H1 (cell line): ENCODE measurements around the gene DRD5. TPM values are rescaled to one million over a fixed set of nuclear protein-coding genes. Genes with fewer than 3 reads are reported as not detected.

ENCODE experiments used
- CTCF ChIA-PET: fragments of 300-600 bp; sonication (Branson Sonifier 250); formaldehyde crosslinking; loops from one replicate; lab custom pipeline; 2021; ENCODE audit not compliant: partially characterized antibody; lab: Charles Lee
- POLR2A ChIA-PET: fragments of 300-600 bp; sonication (Branson Sonifier 250); formaldehyde crosslinking; loops from one replicate; lab custom pipeline; 2021; ENCODE audit warnings: inconsistent platforms; ENCODE audit not compliant: partially characterized antibody; lab: Charles Lee
- DNase-seq, 2 experiments: peaks; one replicate each; pipeline versions ENCODE4 v3.0.0 to v3.0.0-alpha.2; 2010 to 2022; ENCODE audit warnings: low spot score in 2 of 2, low read depth in 1 of 2, mixed read lengths in 1 of 2
- FAIRE-seq: peaks from 2 replicates; lab custom pipeline; 2011; peaks lifted over from hg19 to GRCh38; lab: Jason Lieb, UNC
- H2AFZ ChIP-seq: 2 replicates; pipeline ENCODE4 v1.8.1; 2012; ENCODE audit warnings: low read length, inconsistent platforms
- H2AK5ac ChIP-seq: 2 replicates; pipeline ENCODE4 v1.6.1; 2013; ENCODE audit warnings: low read depth, low read length
- H2BK120ac ChIP-seq: replicated peaks from 2 replicates; pipeline ENCODE3; 2013; ENCODE audit warnings: low read depth, low read length, inconsistent platforms
- H2BK12ac ChIP-seq: 2 replicates; pipeline ENCODE4 v1.6.1; 2013; ENCODE audit warnings: low read depth, low read length
- H2BK15ac ChIP-seq: 2 replicates; pipeline ENCODE4 v1.6.1; 2013; ENCODE audit warnings: low read length
- H2BK20ac ChIP-seq: 2 replicates; pipeline ENCODE4 v1.6.1; 2013; ENCODE audit warnings: low read length
- H2BK5ac ChIP-seq: 2 replicates; pipeline ENCODE4 v1.6.1; 2013; ENCODE audit warnings: low read depth, low read length
- H3K14ac ChIP-seq: 2 replicates; pipeline ENCODE4 v1.6.1; 2013; ENCODE audit warnings: inconsistent platforms; ENCODE audit not compliant: insufficient read length
- H3K18ac ChIP-seq: 2 replicates; pipeline ENCODE4 v1.6.1; 2013; ENCODE audit warnings: low read length; ENCODE audit errors: extremely low read depth
- H3K23ac ChIP-seq: 2 replicates; pipeline ENCODE4 v1.6.1; 2013; ENCODE audit warnings: inconsistent platforms; ENCODE audit not compliant: insufficient read length
- H3K23me2 ChIP-seq: 2 replicates; pipeline ENCODE4 v1.6.1; 2013; ENCODE audit warnings: low read depth, low read length
- H3K27ac ChIP-seq: 2 replicates; pipeline ENCODE4 v1.6.1; 2011; ENCODE audit warnings: low read depth, low read length, inconsistent platforms
- H3K27me3 ChIP-seq, 4 experiments: replicated peaks in 1 of 4; 1 replicate in 1 of 4; 2 replicates in 3 of 4; pipeline versions ENCODE4 v1.6.1 to v1.8.1; 2011 to 2013; ENCODE audit warnings: low read length in 3 of 4, mild to moderate bottlenecking in 3 of 4, inconsistent platforms in 2 of 4, mixed read lengths in 2 of 4, moderate library complexity in 1 of 4; ENCODE audit not compliant: control insufficient read depth in 3 of 4, insufficient read depth in 3 of 4; ENCODE audit errors: extremely low read depth in 1 of 4
- H3K36me3 ChIP-seq, 4 experiments: 2 replicates each; pipeline versions ENCODE4 v1.6.1 to v1.8.1; 2011 to 2013; ENCODE audit warnings: mild to moderate bottlenecking in 4 of 4, low read length in 3 of 4, moderate library complexity in 2 of 4, control low read depth in 1 of 4, inconsistent platforms in 1 of 4; ENCODE audit not compliant: insufficient read depth in 4 of 4, control insufficient read depth in 2 of 4
- H3K4ac ChIP-seq: replicated peaks from 2 replicates; pipeline ENCODE3; 2013; ENCODE audit warnings: low read length, low read depth, mixed read lengths, inconsistent platforms; ENCODE audit not compliant: insufficient read length
- H3K4me1 ChIP-seq, 4 experiments: replicated peaks in 1 of 4; 1 replicate in 1 of 4; 2 replicates in 3 of 4; pipeline versions ENCODE4 v1.6.1 to v1.8.1; 2011 to 2013; ENCODE audit warnings: low read length in 3 of 4, inconsistent platforms in 2 of 4, mixed read lengths in 1 of 4; ENCODE audit not compliant: insufficient read depth in 4 of 4, control insufficient read depth in 3 of 4
- H3K4me2 ChIP-seq, 2 experiments: 2 replicates each; pipeline versions ENCODE4 v1.6.1 to v1.8.1; 2011 to 2013; ENCODE audit warnings: low read depth in 2 of 2, low read length in 2 of 2, control low read depth in 1 of 2, inconsistent platforms in 1 of 2, mild to moderate bottlenecking in 1 of 2; ENCODE audit not compliant: insufficient read depth in 1 of 2
- H3K4me3 ChIP-seq, 4 experiments: fragments of 200-600, 300-600 bp in 1 of 4; sonication (generic), shearing (Covaris generic), sonication (Bioruptor Twin) in 1 of 4; 2 replicates each; pipeline versions ENCODE4 v1.5.1 to v1.8.1; 2011 to 2016; ENCODE audit warnings: low read length in 4 of 4, low read depth in 3 of 4, control low read depth in 2 of 4, inconsistent platforms in 2 of 4, mild to moderate bottlenecking in 2 of 4, mixed read lengths in 1 of 4, moderate library complexity in 1 of 4; ENCODE audit not compliant: insufficient read depth in 2 of 4; ENCODE audit errors: extremely low read depth in 1 of 4
- H3K56ac ChIP-seq: replicated peaks from 2 replicates; pipeline ENCODE3; 2013; ENCODE audit warnings: low read depth, mild to moderate bottlenecking, mixed read lengths, low read length, inconsistent platforms; ENCODE audit not compliant: insufficient read length
- H3K79me1 ChIP-seq: 2 replicates; pipeline ENCODE4 v1.6.1; 2013; ENCODE audit warnings: low read depth, low read length, control low read depth
- H3K79me2 ChIP-seq, 2 experiments: 2 replicates each; pipeline versions ENCODE4 v1.6.1 to v1.8.1; 2012 to 2013; ENCODE audit warnings: low read length in 2 of 2, mild to moderate bottlenecking in 2 of 2, inconsistent platforms in 1 of 2; ENCODE audit not compliant: insufficient read depth in 2 of 2, control insufficient read depth in 1 of 2
- H3K9ac ChIP-seq, 4 experiments: replicated peaks in 1 of 4; 1 replicate in 1 of 4; 2 replicates in 3 of 4; pipeline versions ENCODE4 v1.6.1 to v1.8.1; 2011 to 2013; ENCODE audit warnings: low read depth in 3 of 4, low read length in 3 of 4, control low read depth in 2 of 4, mild to moderate bottlenecking in 2 of 4, moderate library complexity in 2 of 4, inconsistent platforms in 1 of 4; ENCODE audit errors: extremely low read depth in 1 of 4
- H3K9me3 ChIP-seq, 2 experiments: 2 replicates each; pipeline versions ENCODE4 v1.6.1 to v1.8.1; 2012 to 2013; ENCODE audit warnings: mild to moderate bottlenecking in 2 of 2, moderate library complexity in 2 of 2, control low read depth in 1 of 2, inconsistent platforms in 1 of 2, low read depth in 1 of 2, low read length in 1 of 2, mixed read lengths in 1 of 2; ENCODE audit not compliant: insufficient read depth in 2 of 2
- H4K20me1 ChIP-seq, 2 experiments: replicated peaks in 1 of 2; 2 replicates each; pipeline versions ENCODE3 to v1.8.1; 2011 to 2013; ENCODE audit warnings: inconsistent platforms in 2 of 2, low read length in 2 of 2, mild to moderate bottlenecking in 1 of 2; ENCODE audit not compliant: insufficient read depth in 2 of 2, control insufficient read depth in 1 of 2
- H4K5ac ChIP-seq: 2 replicates; pipeline ENCODE4 v1.6.1; 2013; ENCODE audit warnings: low read length, low read depth, mixed read lengths, inconsistent platforms; ENCODE audit not compliant: insufficient read length
- H4K8ac ChIP-seq: 2 replicates; pipeline ENCODE4 v1.8.0; 2013; ENCODE audit warnings: mild to moderate bottlenecking, moderate library complexity, low read length, inconsistent platforms; ENCODE audit not compliant: insufficient read depth; ENCODE audit errors: extremely low read depth
- H4K91ac ChIP-seq: replicated peaks from 2 replicates; pipeline ENCODE3; 2013; ENCODE audit warnings: low read length, mixed read lengths, inconsistent platforms; ENCODE audit not compliant: insufficient read length
- CEBPB ChIP-seq: IDR thresholded peaks from 2 replicates; pipeline ENCODE4 v1.6.1; 2012; ENCODE audit warnings: low read depth, low read length
- CHD1 ChIP-seq: IDR thresholded peaks from 2 replicates; pipeline ENCODE4 v1.6.1; 2012; ENCODE audit warnings: low read depth, low read length, improper control_type of control experiment
- EP300 ChIP-seq, 2 experiments: IDR thresholded peaks; 1 replicate in 1 of 2; 2 replicates in 1 of 2; pipeline ENCODE4 v1.6.1; 2011 to 2012; ENCODE audit warnings: low read depth in 2 of 2, low read length in 2 of 2, mild to moderate bottlenecking in 2 of 2, borderline replicate concordance in 1 of 2, inconsistent platforms in 1 of 2, moderate library complexity in 1 of 2
- JUN ChIP-seq: IDR thresholded peaks from 2 replicates; pipeline ENCODE4 v1.6.1; 2011; ENCODE audit warnings: low read depth, mild to moderate bottlenecking, improper control_type of control experiment, low read length
- POLR2AphosphoS5 ChIP-seq: IDR thresholded peaks from 2 replicates; pipeline ENCODE4 v1.6.1; 2011; ENCODE audit warnings: low read depth, low read length
- RXRA ChIP-seq: IDR thresholded peaks from 2 replicates; pipeline ENCODE4 v1.6.1; 2011; ENCODE audit warnings: low read depth, mild to moderate bottlenecking, low read length, moderate library complexity; ENCODE audit not compliant: insufficient read depth
- SIRT6 ChIP-seq: IDR thresholded peaks from one replicate; pipeline ENCODE4 v1.7.1; 2012; ENCODE audit warnings: low read length, inconsistent platforms
- SRF ChIP-seq: IDR thresholded peaks from 2 replicates; pipeline ENCODE4 v1.6.1; 2011; ENCODE audit warnings: mild to moderate bottlenecking, low read depth, low read length, moderate library complexity
- TAF1 ChIP-seq: IDR thresholded peaks from 2 replicates; pipeline ENCODE4 v1.6.1; 2011; ENCODE audit warnings: mild to moderate bottlenecking, low read depth, low read length
- WGBS, 2 experiments: shearing (Covaris generic) in 1 of 2; methylation state at CpG; one replicate each; pipeline versions ENCODE4 v1.1.6 to v1.1.7; 2013 to 2015; ENCODE audit warnings: low lambda C conversion rate in 2 of 2, mixed read lengths in 2 of 2, inconsistent platforms in 1 of 2, low coverage in 1 of 2, missing lambda C conversion rate in 1 of 2; ENCODE audit not compliant: insufficient replicate concordance in 2 of 2, insufficient coverage in 1 of 2, insufficient read length in 1 of 2; ENCODE audit errors: extremely low coverage in 1 of 2, missing lambda C conversion rate in 1 of 2; 5-methylcytosine and 5-hydroxymethylcytosine counted together
- polyA plus RNA-seq, 7 experiments: library from polyadenylated mRNA; depleted of rRNA in 3 of 7; stranded (reverse) in 5 of 7; unstranded in 2 of 7; fragments of >200 nt in 5 of 7; fragments of 200-250 nt in 2 of 7; gene quantifications; 1 replicate in 5 of 7; 2 replicates in 1 of 7; 4 replicates in 1 of 7; pipeline versions ENCODE4 v1.2.1 to v1.2.3, GENCODE V29; 2011 to 2013; ENCODE audit warnings: missing spikeins in 2 of 7, mixed read lengths in 2 of 7
- total RNA-seq: library from RNA; stranded (reverse); fragmentation: NEBNext Ultra II Directional; extraction: Animal tissue kit (Norgen Biotek cat#: 25700); gene quantifications from 2 replicates; pipeline ENCODE4 v1.2.1, GENCODE V29; 2021

Gene DRD5
- total and polyA plus RNA-seq, 2 of the 8 experiments (the other 6 are each of a cell fraction or from before 2014, with no cell fraction given), result 0.11 to 0.21 TPM

DNA sequence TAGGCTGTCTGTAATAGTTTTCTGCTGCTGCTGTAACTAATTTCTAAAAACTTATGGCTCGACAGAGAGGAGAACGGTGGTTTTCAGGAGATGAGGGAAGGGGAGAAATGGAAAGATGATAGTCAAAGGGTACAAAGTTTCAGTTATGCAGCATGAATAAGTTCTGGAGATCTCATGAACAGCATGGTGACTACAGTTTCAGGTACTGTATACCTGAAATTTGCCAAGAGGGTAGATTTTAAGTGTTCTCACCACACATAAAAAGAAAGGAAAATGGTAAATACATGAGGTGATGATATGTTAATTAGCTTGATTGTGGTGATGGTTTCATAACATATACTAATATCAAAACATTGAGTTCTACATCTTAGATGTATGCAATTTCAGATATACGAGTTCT lies 34.9 kb downstream of the DRD5 start:
- ChIA-PET POLR2A (no interaction called here), CTCF (interaction anchor here (1.5 kb wide), 1 partner anchor 51 kb away, joined by 3 read pairs; no protein-coding TSS in a partner anchor)
- Histone ChIP-seq H3K23ac (no peak overlapping the region), H3K27ac (no peak overlapping the region), H4K8ac (no peak overlapping the region), H4K20me1 (no peaks in the 10 kb centered on the region), H3K79me1 (no peaks in the 10 kb centered on the region), H3K4ac (no peak overlapping the region), H4K5ac (no peak overlapping the region), H3K27me3 (no peaks in the 10 kb centered on the region), H2AK5ac (no peak overlapping the region), H4K91ac (no peak overlapping the region), H3K4me1 (no peaks in the 10 kb centered on the region), H3K23me2 (no peaks in the 10 kb centered on the region), H2BK20ac (no peak overlapping the region), H2BK120ac (no peak overlapping the region), H3K4me2 (no peak overlapping the region), H3K56ac (no peak overlapping the region), H3K9me3 (no peaks in the 10 kb centered on the region), H3K14ac (no peak overlapping the region), H2BK15ac (no peak overlapping the region), H3K4me3 (no peak overlapping the region), H3K18ac (no peak overlapping the region), H2BK5ac (no peak overlapping the region), H3K79me2 (no peaks in the 10 kb centered on the region), H2AFZ (no peak overlapping the region), H3K9ac (no peak overlapping the region), H2BK12ac (no peak overlapping the region), H3K36me3 (no peaks in the 10 kb centered on the region)
- DNase-seq (no peak), FAIRE-seq (no peak)
- 82% methylated on average over 3 of the region's 3 CpGs; no CpG with 5 or more reads in 1 of the 2 experiments for WGBS, 2 experiments
- no peak for TF ChIP-seq TAF1
- TF ChIP-seq SIRT6, result no peak
- no peak for TF ChIP-seq RXRA
- no peak for TF ChIP-seq EP300 (IDR thresholded peaks at IDR 0.05; ENCODE audit: borderline replicate concordance in 1 of 2, low read depth in 2 of 2, low read length in 2 of 2)
- TF ChIP-seq CEBPB, result no peak
- no peak for TF ChIP-seq POLR2AphosphoS5
- no peak for TF ChIP-seq JUN
- TF ChIP-seq CHD1, result no peak
- no peak for TF ChIP-seq SRF
